K562 (cell line): Measurements from ENCODE around the gene KDM4C. TPM values are rescaled to one million over a fixed set of nuclear protein-coding genes. Genes with fewer than 3 reads are reported as not detected.

ENCODE experiments used
- ATF7 ChIP-seq: fragments of 450-650 bp; IDR thresholded peaks from 2 replicates; pipeline ENCODE4 v1.7.1; 2014; ENCODE audit warnings: mild to moderate bottlenecking, moderate library complexity
- CC2D1A ChIP-seq: fragments of 450-650 bp; IDR thresholded peaks from 2 replicates; pipeline ENCODE4 v1.6.1; 2017; ENCODE audit warnings: mild to moderate bottlenecking
- EP400 ChIP-seq: fragments of 450-650 bp; IDR thresholded peaks from 2 replicates; pipeline ENCODE4 v1.6.1; 2017; ENCODE audit warnings: antibody characterized with exemption, mild to moderate bottlenecking, moderate library complexity
- FOXA3 ChIP-seq, 2 experiments: fragments of 450-650 bp in 1 of 2; sonication (generic) in 1 of 2; formaldehyde crosslinking; IDR thresholded peaks in 1 of 2; conservative IDR thresholded peaks in 1 of 2; 2 replicates each; pipeline versions ENCODE4 v1.4.0 to v1.8.0; 2020 to 2022; ENCODE audit warnings: mild to moderate bottlenecking in 2 of 2, missing genetic modification reagents in 1 of 2
- JUND ChIP-seq, 2 experiments: IDR thresholded peaks; 2 replicates in 1 of 2; 3 replicates in 1 of 2; pipeline ENCODE4 v1.6.1; 2011; ENCODE audit warnings: borderline replicate concordance in 2 of 2, low read depth in 2 of 2, low read length in 2 of 2, improper control_type of control experiment in 1 of 2, missing biosample characterization in 1 of 2, missing genetic modification characterization in 1 of 2, missing genetic modification reagents in 1 of 2
- KLF16 ChIP-seq: IDR thresholded peaks from 2 replicates; pipeline ENCODE4 v1.6.1; 2016; ENCODE audit warnings: antibody characterized with exemption
- RCOR1 ChIP-seq, 2 experiments: IDR thresholded peaks; 2 replicates each; pipeline ENCODE4 v1.6.1; 2012; ENCODE audit warnings: low read depth in 2 of 2, low read length in 2 of 2, borderline replicate concordance in 1 of 2, improper control_type of control experiment in 1 of 2
- SMARCC2 ChIP-seq: fragments of 450-650 bp; IDR thresholded peaks from 2 replicates; pipeline ENCODE4 v1.6.1; 2017; ENCODE audit warnings: antibody characterized with exemption, moderate library complexity, mild to moderate bottlenecking, low read depth
- ZNF174 ChIP-seq: fragments of 250-450 bp; sonication (Bioruptor Pico); IDR thresholded peaks from 2 replicates; pipeline ENCODE4 v1.4.0; 2020; ENCODE audit warnings: mild to moderate bottlenecking
- ZNF184 ChIP-seq: sonication (generic); formaldehyde crosslinking; IDR thresholded peaks from 2 replicates; pipeline ENCODE4 v1.5.0; 2020; ENCODE audit warnings: missing genetic modification reagents
- polyA plus RNA-seq, 8 experiments: library from polyadenylated mRNA; depleted of rRNA in 4 of 8; stranded (reverse) in 5 of 8; unstranded in 3 of 8; fragments of >200 nt; fragmentation: Nextera tagmentation in 2 of 8; fragmentation: Illumina TruSeq in 1 of 8; extraction: Ambion mirVana in 2 of 8; extraction: Trizol in 1 of 8; gene quantifications; 2 replicates each; pipeline versions ENCODE4 v1.2.1 to v1.2.3, GENCODE V29; 2011 to 2014; ENCODE audit warnings: inconsistent platforms in 1 of 8, missing spikeins in 1 of 8
- total RNA-seq, 7 experiments: library from RNA; depleted of rRNA in 6 of 7; stranded (reverse); fragments of >200 nt in 6 of 7; fragmentation: Illumina TruSeq in 2 of 7; extraction: Trizol in 2 of 7; gene quantifications; 2 replicates each; pipeline versions ENCODE4 v1.2.1 to v1.2.3, GENCODE V29; 2011 to 2021; ENCODE audit warnings: low replicate concordance in 1 of 7
- TF ChIP-seq, protein P1 (sequence below): fragments of 450-650 bp; IDR thresholded peaks from 2 replicates; pipeline ENCODE4 v1.6.1; 2016; ENCODE audit warnings: low read depth
- TF ChIP-seq, protein P2 (sequence below): fragments of 250-450 bp; sonication (Bioruptor Pico); IDR thresholded peaks from 2 replicates; pipeline ENCODE4 v1.6.1; 2021; ENCODE audit warnings: mild to moderate bottlenecking
- TF ChIP-seq, protein P3 (sequence below): fragments of 450-650 bp; IDR thresholded peaks from 2 replicates; pipeline ENCODE4 v1.6.1; 2016; ENCODE audit warnings: low read depth, mild to moderate bottlenecking, moderate library complexity
- TF ChIP-seq, protein P4 (sequence below): fragments of 450-650 bp; IDR thresholded peaks from 2 replicates; pipeline ENCODE4 v1.6.1; 2016; ENCODE audit warnings: antibody characterized with exemption
- TF ChIP-seq, protein P5 (sequence below): fragments of 450-650 bp; conservative IDR thresholded peaks from 2 replicates; pipeline ENCODE4 v1.6.1; 2016; ENCODE audit warnings: missing genetic modification characterization, low read depth, mild to moderate bottlenecking, control low read depth, missing compliant biosample characterization

KDM4C gene
- total and polyA plus RNA-seq, 9 of the 15 experiments (the other 6 are each of a cell fraction or from before 2014, with no cell fraction given), result 5.4 to 17.0 (median 12.6) TPM

GRCh38 chr9:7067169-7067568, 309.4 kb downstream of the KDM4C start (continued):
- TF ChIP-seq, protein P1, sequence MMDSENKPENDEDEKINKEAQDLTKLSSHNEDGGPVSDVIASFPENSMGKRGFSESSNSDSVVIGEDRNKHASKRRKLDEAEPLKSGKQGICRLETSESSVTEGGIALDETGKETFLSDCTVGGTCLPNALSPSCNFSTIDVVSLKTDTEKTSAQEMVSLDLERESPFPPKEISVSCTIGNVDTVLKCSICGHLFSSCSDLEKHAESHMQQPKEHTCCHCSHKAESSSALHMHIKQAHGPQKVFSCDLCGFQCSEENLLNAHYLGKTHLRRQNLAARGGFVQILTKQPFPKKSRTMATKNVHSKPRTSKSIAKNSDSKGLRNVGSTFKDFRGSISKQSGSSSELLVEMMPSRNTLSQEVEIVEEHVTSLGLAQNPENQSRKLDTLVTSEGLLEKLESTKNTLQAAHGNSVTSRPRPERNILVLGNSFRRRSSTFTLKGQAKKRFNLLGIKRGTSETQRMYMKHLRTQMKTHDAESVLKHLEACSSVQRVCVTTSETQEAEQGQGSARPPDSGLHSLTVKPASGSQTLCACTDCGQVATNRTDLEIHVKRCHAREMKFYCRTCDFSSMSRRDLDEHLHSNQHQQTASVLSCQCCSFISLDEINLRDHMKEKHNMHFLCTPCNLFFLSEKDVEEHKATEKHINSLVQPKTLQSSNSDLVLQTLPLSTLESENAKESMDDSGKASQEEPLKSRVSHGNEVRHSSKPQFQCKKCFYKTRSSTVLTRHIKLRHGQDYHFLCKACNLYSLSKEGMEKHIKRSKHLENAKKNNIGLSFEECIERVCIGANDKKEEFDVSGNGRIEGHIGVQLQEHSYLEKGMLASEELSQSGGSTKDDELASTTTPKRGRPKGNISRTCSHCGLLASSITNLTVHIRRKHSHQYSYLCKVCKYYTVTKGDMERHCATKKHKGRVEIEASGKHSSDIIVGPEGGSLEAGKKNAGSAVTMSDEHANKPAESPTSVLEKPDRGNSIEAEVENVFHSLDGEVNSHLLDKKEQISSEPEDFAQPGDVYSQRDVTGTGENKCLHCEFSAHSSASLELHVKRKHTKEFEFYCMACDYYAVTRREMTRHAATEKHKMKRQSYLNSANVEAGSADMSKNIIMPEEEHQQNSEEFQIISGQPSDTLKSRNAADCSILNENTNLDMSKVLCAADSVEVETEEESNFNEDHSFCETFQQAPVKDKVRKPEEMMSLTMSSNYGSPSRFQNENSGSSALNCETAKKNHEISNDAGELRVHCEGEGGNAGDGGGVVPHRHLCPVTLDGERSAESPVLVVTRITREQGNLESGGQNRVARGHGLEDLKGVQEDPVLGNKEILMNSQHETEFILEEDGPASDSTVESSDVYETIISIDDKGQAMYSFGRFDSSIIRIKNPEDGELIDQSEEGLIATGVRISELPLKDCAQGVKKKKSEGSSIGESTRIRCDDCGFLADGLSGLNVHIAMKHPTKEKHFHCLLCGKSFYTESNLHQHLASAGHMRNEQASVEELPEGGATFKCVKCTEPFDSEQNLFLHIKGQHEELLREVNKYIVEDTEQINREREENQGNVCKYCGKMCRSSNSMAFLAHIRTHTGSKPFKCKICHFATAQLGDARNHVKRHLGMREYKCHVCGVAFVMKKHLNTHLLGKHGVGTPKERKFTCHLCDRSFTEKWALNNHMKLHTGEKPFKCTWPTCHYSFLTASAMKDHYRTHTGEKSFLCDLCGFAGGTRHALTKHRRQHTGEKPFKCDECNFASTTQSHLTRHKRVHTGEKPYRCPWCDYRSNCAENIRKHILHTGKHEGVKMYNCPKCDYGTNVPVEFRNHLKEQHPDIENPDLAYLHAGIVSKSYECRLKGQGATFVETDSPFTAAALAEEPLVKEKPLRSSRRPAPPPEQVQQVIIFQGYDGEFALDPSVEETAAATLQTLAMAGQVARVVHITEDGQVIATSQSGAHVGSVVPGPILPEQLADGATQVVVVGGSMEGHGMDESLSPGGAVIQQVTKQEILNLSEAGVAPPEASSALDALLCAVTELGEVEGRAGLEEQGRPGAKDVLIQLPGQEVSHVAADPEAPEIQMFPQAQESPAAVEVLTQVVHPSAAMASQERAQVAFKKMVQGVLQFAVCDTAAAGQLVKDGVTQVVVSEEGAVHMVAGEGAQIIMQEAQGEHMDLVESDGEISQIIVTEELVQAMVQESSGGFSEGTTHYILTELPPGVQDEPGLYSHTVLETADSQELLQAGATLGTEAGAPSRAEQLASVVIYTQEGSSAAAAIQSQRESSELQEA, result no peak
- TF ChIP-seq, protein P2, sequence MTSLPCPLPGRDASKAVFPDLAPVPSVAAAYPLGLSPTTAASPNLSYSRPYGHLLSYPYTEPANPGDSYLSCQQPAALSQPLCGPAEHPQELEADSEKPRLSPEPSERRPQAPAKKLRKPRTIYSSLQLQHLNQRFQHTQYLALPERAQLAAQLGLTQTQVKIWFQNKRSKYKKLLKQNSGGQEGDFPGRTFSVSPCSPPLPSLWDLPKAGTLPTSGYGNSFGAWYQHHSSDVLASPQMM (CRISPR knock-in tag), result no peak
- TF ChIP-seq, protein P3, sequence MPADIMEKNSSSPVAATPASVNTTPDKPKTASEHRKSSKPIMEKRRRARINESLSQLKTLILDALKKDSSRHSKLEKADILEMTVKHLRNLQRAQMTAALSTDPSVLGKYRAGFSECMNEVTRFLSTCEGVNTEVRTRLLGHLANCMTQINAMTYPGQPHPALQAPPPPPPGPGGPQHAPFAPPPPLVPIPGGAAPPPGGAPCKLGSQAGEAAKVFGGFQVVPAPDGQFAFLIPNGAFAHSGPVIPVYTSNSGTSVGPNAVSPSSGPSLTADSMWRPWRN, result 0 out of 2 replicates have a peak, but pooled peaks have one; percentile 26
- TF ChIP-seq JUND (IDR thresholded peaks at IDR 0.05; ENCODE audit: borderline replicate concordance, low read depth, low read length) (no peak), JUND (tag; IDR thresholded peaks at IDR 0.05; ENCODE audit: borderline replicate concordance, low read depth, low read length) (peak; percentile 43; the same call in 1 of the 3 replicates), FOXA3 (CRISPR knock-in tag; conservative IDR thresholded peaks at IDR 0.05 in 1 of 2, IDR thresholded peaks at IDR 0.05 in 1 of 2) (peak; percentile 57 to 97; a peak in 3 of 4 replicates), ZNF184 (CRISPR knock-in tag) (no peak), ATF7 (0 out of 2 replicates have a peak, but pooled peaks have one; percentile 17), SMARCC2 (peak; percentile 71; the same call in 1 of the 2 replicates), ZNF174 (no peak), KLF16 (peak; percentile 89), RCOR1 (IDR thresholded peaks at IDR 0.05; ENCODE audit: borderline replicate concordance in 1 of 2, low read depth in 2 of 2, low read length in 2 of 2) (peak in 1 of 2 experiments; percentile 56; a peak in 1 of 4 replicates), EP400 (peak; percentile 26; the same call in 1 of the 2 replicates), CC2D1A (peak; percentile 71; the same call in 1 of the 2 replicates)
- TF ChIP-seq, protein P4, sequence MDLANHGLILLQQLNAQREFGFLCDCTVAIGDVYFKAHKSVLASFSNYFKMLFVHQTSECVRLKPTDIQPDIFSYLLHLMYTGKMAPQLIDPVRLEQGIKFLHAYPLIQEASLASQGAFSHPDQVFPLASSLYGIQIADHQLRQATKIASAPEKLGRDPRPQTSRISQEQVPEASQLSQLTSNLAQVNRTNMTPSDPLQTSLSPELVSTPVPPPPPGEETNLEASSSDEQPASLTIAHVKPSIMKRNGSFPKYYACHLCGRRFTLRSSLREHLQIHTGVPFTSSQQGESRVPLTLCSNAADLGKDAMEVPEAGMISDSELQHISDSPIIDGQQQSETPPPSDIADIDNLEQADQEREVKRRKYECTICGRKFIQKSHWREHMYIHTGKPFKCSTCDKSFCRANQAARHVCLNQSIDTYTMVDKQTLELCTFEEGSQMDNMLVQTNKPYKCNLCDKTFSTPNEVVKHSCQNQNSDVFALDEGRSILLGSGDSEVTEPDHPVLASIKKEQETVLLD, result peak; percentile 49; the same call in 1 of the 2 replicates
- TF ChIP-seq, protein P5, sequence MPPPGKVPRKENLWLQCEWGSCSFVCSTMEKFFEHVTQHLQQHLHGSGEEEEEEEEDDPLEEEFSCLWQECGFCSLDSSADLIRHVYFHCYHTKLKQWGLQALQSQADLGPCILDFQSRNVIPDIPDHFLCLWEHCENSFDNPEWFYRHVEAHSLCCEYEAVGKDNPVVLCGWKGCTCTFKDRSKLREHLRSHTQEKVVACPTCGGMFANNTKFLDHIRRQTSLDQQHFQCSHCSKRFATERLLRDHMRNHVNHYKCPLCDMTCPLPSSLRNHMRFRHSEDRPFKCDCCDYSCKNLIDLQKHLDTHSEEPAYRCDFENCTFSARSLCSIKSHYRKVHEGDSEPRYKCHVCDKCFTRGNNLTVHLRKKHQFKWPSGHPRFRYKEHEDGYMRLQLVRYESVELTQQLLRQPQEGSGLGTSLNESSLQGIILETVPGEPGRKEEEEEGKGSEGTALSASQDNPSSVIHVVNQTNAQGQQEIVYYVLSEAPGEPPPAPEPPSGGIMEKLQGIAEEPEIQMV (tag), result no peak
